ENCODE measurements around the gene BBLN. TPM values are rescaled to one million over a fixed set of nuclear protein-coding genes. Genes with fewer than 3 reads are reported as not detected.
A peak's percentile ranks its signal among the peaks of the same experiment; 100 is the strongest.

Gene BBLN
- total RNA-seq, 1 donor from 2014 or later = 93.9 TPM

- no peak for DNase-seq (ENCODE audit: extremely low spot score, unreplicated experiment)
- no peak for TF ChIP-seq CTCF (IDR thresholded peaks at IDR 0.05)
- no peaks in the 10 kb centered on the region for H3K27me3 Mint-ChIP-seq (ENCODE audit: unreplicated experiment)
- no peaks in the 10 kb centered on the region for H3K9me3 Mint-ChIP-seq (ENCODE audit: unreplicated experiment)
- peaks cover 36% of the 10 kb centered on the region for H3K4me1 Mint-ChIP-seq (ENCODE audit: unreplicated experiment)
- no peaks in the 10 kb centered on the region for H3K36me3 Mint-ChIP-seq (ENCODE audit: unreplicated experiment)
- H3K27ac Mint-ChIP-seq (ENCODE audit: unreplicated experiment) = no peak overlapping the region
- H3K4me3 Mint-ChIP-seq (ENCODE audit: unreplicated experiment) = peak overlapping the region; percentile 77
Measured at GRCh38 chr9:128204858-128205257, 44.8 kb downstream of the BBLN start.

GRCh38 chr9:128205296-128205944 is 45.4 kb downstream of the BBLN start:
- Mint-ChIP-seq H3K4me3 (ENCODE audit: unreplicated experiment) (no peak overlapping the region), H3K9me3 (ENCODE audit: unreplicated experiment) (no peaks in the 10 kb centered on the region), H3K36me3 (ENCODE audit: unreplicated experiment) (no peaks in the 10 kb centered on the region), H3K27ac (ENCODE audit: unreplicated experiment) (no peak overlapping the region), H3K4me1 (ENCODE audit: unreplicated experiment) (peaks cover 37% of the 10 kb centered on the region), H3K27me3 (ENCODE audit: unreplicated experiment) (no peaks in the 10 kb centered on the region)
- TF ChIP-seq CTCF (IDR thresholded peaks at IDR 0.05) = no peak
- no peak for DNase-seq (ENCODE audit: extremely low spot score, unreplicated experiment)

GRCh38 chr9:128206484-128206883 is 46.4 kb downstream of the BBLN start:
- H3K27me3 Mint-ChIP-seq (ENCODE audit: unreplicated experiment) = no peaks in the 10 kb centered on the region
- TF ChIP-seq CTCF (IDR thresholded peaks at IDR 0.05) = no peak
- no peak overlapping the region for H3K4me3 Mint-ChIP-seq (ENCODE audit: unreplicated experiment)
- no peak overlapping the region for H3K27ac Mint-ChIP-seq (ENCODE audit: unreplicated experiment)
- DNase-seq (ENCODE audit: extremely low spot score, unreplicated experiment) = no peak
- peaks cover 46% of the 10 kb centered on the region for H3K4me1 Mint-ChIP-seq (ENCODE audit: unreplicated experiment)
- H3K9me3 Mint-ChIP-seq (ENCODE audit: unreplicated experiment) = no peaks in the 10 kb centered on the region
- H3K36me3 Mint-ChIP-seq (ENCODE audit: unreplicated experiment) = no peaks in the 10 kb centered on the region

- Mint-ChIP-seq H3K9me3 (ENCODE audit: unreplicated experiment) (no peaks in the 10 kb centered on the region), H3K27me3 (ENCODE audit: unreplicated experiment) (no peaks in the 10 kb centered on the region), H3K27ac (ENCODE audit: unreplicated experiment) (no peak overlapping the region), H3K4me3 (ENCODE audit: unreplicated experiment) (no peak overlapping the region), H3K4me1 (ENCODE audit: unreplicated experiment) (peaks cover 48% of the 10 kb centered on the region), H3K36me3 (ENCODE audit: unreplicated experiment) (no peaks in the 10 kb centered on the region)
- TF ChIP-seq CTCF (IDR thresholded peaks at IDR 0.05) = no peak
- no peak for DNase-seq (ENCODE audit: extremely low spot score, unreplicated experiment)
Measured at GRCh38 chr9:128206916-128207910, 47.1 kb downstream of the BBLN start.

GRCh38 chr9:128208386-128208785 is 48.3 kb downstream of the BBLN start:
- H3K4me3 Mint-ChIP-seq (ENCODE audit: unreplicated experiment) = no peak overlapping the region
- no peaks in the 10 kb centered on the region for H3K27me3 Mint-ChIP-seq (ENCODE audit: unreplicated experiment)
- H3K4me1 Mint-ChIP-seq (ENCODE audit: unreplicated experiment) = peaks cover 41% of the 10 kb centered on the region
- no peak for DNase-seq (ENCODE audit: extremely low spot score, unreplicated experiment)
- no peak overlapping the region for H3K27ac Mint-ChIP-seq (ENCODE audit: unreplicated experiment)
- no peak for TF ChIP-seq CTCF (IDR thresholded peaks at IDR 0.05)
- no peaks in the 10 kb centered on the region for H3K36me3 Mint-ChIP-seq (ENCODE audit: unreplicated experiment)
- H3K9me3 Mint-ChIP-seq (ENCODE audit: unreplicated experiment) = no peaks in the 10 kb centered on the region
